ENCODE data around the gene WFIKKN1. TPM values are rescaled to one million over a fixed set of nuclear protein-coding genes. Genes with fewer than 3 reads are reported as not detected.

WFIKKN1 gene
- total RNA-seq, 1 experiment from 2014 or later = 12.3 TPM

- TF ChIP-seq NFYB (CRISPR knock-in tag; conservative IDR thresholded peaks at IDR 0.05; ENCODE audit: low read depth) (peak; percentile 60), HMGA2 (CRISPR knock-in tag; IDR thresholded peaks at IDR 0.05) (no peak), JUN (CRISPR knock-in tag; IDR thresholded peaks at IDR 0.05) (peak; percentile 76; the same call in 1 of the 2 replicates), HMGXB4 (CRISPR knock-in tag; IDR thresholded peaks at IDR 0.05) (peak; percentile 78; the same call in 1 of the 2 replicates), IRF1 (CRISPR knock-in tag; IDR thresholded peaks at IDR 0.05) (no peak), ESRRA (CRISPR knock-in tag; IDR thresholded peaks at IDR 0.05; ENCODE audit: borderline replicate concordance) (peak; percentile 56; the same call in 1 of the 2 replicates), USF2 (CRISPR knock-in tag; IDR thresholded peaks at IDR 0.05) (0 out of 2 replicates have a peak, but pooled peaks have one; percentile 23), E2F5 (CRISPR knock-in tag; IDR thresholded peaks at IDR 0.05) (peak; percentile 70; the same call in 1 of the 2 replicates), FOXP4 (CRISPR knock-in tag; IDR thresholded peaks at IDR 0.05) (peak; percentile 75; the same call in 1 of the 2 replicates), ZNF532 (CRISPR knock-in tag; IDR thresholded peaks at IDR 0.05; ENCODE audit: borderline replicate concordance) (no peak), SP1 (CRISPR knock-in tag; conservative IDR thresholded peaks at IDR 0.05) (peak; percentile 62), FOXK1 (CRISPR knock-in tag; IDR thresholded peaks at IDR 0.05) (peak; percentile 80; the same call in 1 of the 2 replicates)
These were observed 41.7 kb upstream of the WFIKKN1 start (continued) for GRCh38 chr16:588889-589657.

GRCh38 chr16:589658-590187 is 41.1 kb upstream of the WFIKKN1 start, which contains the start of gene RAB40C:
TSS of gene RAB40C (plus strand) at chr16:590066. CDS start at chr16:590292, 226 bp downstream.
- H3K36me3 Mint-ChIP-seq = peaks cover 2% of the 10 kb centered on the region
- POLR2A ChIA-PET = no interaction called here
- peaks cover 20% of the 10 kb centered on the region for H3K4me1 Mint-ChIP-seq
- no peaks in the 10 kb centered on the region for H3K9me3 Mint-ChIP-seq
- H3K4me3 Mint-ChIP-seq = peak within 1 kb of the TSS; percentile 98
- DNase-seq (ENCODE audit: low spot score) = peak; percentile 98
- CTCF ChIA-PET = interaction anchor here (0.9 to 1.6 kb wide), 10 partner anchors 10 to 78 kb away, joined by 3 to 7 read pairs (median 4); partner anchors contain the start of genes RHOT2 and WDR90
- peak; percentile 91 for ATAC-seq
- TF ChIP-seq ZNF138 (CRISPR knock-in tag; conservative IDR thresholded peaks at IDR 0.05) = no peak
- TF ChIP-seq SP1 (CRISPR knock-in tag; conservative IDR thresholded peaks at IDR 0.05) = peak; percentile 49
- peak; percentile 90 for TF ChIP-seq NFYB (CRISPR knock-in tag; conservative IDR thresholded peaks at IDR 0.05; ENCODE audit: low read depth)
- TF ChIP-seq PRRX2 (CRISPR knock-in tag; IDR thresholded peaks at IDR 0.05) = no peak
- H3K27ac Mint-ChIP-seq = peak within 1 kb of the TSS; percentile 100
- peaks cover 44% of the 10 kb centered on the region for H3K27me3 Mint-ChIP-seq (ENCODE audit: low read depth)
